Activated T-cell treated with anti-CD3 and anti-CD28 coated beads for 24 hours (primary cell): ENCODE measurements around the gene ADCY4.
"Not testable (repeated sequence)": the region's sequence is repeated elsewhere in the genome, so short reads cannot be mapped to it uniquely, and the experiment has no call there.

Source experiments
- DNase-seq: peaks from one replicate; pipeline ENCODE4 v3.0.0-alpha.2; 2020; ENCODE audit warnings: low read depth

ADCY4 gene

GRCh38 chr14:24338843-24339242, 4.0 kb upstream of the ADCY4 start:
- DNase-seq = no peak

DNA sequence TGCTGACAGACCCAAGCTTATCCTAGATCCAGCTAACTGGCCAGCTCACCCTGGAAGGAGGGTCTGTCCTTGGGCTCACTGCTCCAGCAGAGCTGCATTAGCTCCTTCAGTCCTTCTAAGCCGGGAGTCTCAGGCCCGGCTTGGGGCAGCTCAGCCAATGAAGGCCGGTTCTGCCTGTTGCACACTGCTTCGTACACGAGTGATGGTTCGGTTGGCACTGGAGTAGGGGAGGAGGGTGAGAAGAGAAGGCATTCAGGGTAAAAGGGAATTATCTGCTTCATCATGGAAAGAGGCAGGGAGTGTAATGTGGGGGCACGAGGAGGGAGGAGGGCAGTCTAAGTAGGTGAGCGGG, 2.9 kb upstream of the ADCY4 start:
- DNase-seq = no peak

GRCh38 chr14:24337144-24337823, 2.4 kb upstream of the ADCY4 start:
- DNase-seq = no peak

DNA sequence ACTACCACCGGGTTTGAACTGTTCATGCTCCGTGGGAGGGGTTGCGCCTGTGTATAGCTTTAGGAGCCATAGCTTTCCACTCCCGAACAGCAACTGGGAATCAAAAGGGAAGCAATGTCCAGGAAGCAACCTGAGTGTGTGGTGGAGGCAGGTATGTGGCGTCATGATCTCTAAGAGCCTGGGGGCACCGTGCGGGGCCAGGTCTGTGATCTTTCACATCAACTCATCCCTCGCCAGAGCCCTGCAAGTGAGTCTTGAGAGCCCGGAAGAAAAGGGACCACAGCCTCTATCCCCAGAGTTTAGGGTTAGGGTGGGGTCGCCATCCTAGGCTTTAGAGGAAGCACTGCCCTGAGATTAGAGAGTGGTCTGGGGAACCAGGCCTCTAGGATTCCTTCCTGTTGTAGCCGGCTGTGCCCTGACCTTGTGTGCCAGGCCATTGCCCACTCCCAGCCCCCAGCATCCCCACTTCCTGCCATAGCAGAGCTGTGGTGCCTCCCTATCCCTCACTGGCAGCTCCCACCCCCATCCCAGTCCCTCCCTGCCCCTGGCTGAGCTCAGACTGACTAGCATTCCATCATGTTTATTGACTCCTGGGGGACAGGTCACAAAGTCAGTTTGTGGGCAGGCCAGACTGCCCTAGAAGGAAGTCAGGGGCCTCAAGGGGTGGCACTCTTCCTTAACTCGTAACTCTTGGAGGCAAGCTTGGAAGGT, 745 bp upstream of the ADCY4 start:
- DNase-seq = no peak

DNA sequence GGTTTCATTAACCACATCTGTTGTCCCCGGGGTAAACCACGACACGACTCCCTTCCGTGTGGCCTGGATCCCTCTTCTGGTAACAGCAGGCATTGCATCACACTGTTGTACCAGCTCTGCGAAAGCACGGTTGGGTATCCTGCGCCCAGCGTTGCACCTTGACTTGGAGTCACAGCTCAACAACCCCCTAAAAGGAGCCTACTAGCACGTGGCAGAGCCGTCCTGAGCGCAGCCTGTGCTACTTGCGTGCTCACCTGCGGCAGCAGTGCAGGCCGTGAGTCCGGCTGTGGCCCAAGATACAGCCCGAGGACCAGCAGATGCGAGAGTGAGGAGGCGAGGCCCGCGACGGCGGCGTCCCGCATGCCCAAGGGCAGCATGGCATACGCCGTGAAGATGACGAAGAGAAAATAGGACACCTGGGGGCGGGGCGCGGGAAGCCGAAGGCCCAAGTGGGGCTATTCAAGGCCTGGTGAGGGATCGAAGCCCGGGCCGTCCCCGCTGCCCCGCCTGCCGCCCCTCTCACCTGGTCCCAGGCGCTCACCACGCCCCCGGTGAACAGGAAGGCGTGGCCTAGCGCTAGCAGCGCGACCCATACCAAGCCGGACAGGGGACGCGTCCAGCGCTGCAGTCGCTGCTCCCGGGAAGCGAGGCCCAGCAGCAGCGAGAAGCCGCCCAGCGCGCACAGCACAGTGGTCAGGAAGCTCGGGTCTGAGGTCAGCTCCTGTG, 2.4 kb downstream of the ADCY4 start:
- peak; percentile 81 for DNase-seq

GRCh38 chr14:24331731-24332267, 3.1 kb downstream of the ADCY4 start:
- DNase-seq = no peak

- no peak for DNase-seq
Measured at GRCh38 chr14:24330973-24331674, 3.7 kb downstream of the ADCY4 start.

GRCh38 chr14:24329736-24330135, 5.1 kb downstream of the ADCY4 start:
- DNase-seq = no peak

- DNase-seq = no peak
Measured at GRCh38 chr14:24329073-24329663, 5.7 kb downstream of the ADCY4 start.

- not testable (repeated sequence) for DNase-seq
Measured at GRCh38 chr14:24327914-24328313, 7.0 kb downstream of the ADCY4 start.

DNA sequence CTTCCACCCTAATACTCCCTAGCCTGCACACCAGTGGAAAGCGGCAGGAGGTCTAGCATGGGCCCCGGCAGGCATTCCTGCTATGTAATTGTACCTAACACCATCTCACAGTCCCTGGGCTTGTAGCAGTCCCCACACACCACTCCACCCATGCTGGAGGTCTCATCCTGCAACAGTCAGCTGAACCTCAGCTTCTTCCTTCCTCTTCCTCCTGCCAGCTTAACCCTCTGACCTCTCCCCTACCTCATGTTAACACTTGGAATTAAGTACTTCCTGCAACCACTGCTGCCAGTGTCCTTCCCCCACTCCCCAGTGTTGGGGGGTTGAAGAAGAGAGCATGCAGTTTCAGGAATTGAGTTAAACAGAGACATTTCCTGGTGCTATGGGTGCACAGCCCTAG, 7.6 kb downstream of the ADCY4 start:
- no peak for DNase-seq

DNA sequence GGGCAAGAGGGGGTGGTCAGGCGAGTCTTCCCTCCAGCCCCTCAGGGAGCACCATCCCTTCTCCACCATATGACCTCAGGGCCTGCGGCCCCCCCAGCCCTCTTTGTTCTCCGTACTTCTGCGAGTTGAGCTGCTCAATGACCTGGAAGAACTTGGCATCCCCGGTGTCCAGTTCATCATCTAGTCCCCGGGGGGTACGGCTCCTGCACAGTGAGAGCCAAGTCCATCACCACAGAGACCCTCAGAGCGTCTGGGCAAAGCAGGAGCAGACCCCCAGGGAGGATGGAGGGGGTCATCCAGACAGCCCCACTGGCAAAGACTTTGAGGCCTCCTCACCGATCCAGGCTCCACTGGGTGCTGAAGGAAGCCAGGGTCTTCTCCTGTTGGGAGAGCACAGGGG, 8.9 kb downstream of the ADCY4 start:
- DNase-seq = no peak

GRCh38 chr14:24325041-24325530, 9.8 kb downstream of the ADCY4 start:
- DNase-seq = no peak

DNA sequence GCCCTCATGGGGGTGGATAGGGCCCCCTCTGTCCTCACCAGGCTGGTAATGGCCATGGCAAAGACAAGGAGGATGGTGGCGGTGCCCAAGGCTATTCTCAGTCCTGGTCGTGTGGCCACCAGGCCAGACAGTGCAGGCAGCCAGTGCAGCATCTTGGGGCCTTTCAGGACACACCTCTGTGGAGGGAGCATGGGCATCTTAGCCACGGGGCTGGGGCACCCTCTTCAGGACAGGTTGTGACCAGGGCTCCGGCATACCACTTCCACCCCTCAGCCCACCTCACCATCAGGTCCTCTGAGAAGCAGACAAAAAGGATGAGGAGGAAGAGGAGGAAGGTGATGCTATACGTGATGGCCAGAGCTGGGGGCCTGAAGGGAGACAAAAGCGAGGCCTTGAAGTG, 10.8 kb downstream of the ADCY4 start:
- DNase-seq = no peak

DNA sequence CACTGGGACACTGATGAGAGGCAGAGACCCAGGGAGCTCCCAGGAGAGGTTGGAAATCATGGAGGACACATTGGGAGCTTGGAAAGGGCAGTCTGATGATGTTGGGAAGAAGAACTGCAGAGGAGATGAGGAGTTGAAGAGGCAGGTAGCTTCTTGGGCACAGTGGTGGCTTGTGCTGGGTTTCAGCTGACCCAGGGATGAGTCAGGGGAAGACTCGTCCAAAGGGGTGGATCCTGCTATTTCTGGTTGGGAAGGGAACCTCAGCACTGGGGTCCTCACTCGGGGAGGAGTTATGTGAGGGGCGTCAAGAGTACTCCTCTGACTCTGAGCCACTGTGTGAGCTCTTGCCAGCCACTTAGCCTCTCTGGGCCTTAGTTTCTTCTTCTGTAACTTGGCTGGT, 11.5 kb downstream of the ADCY4 start:
- no peak for DNase-seq

- DNase-seq = no peak
Measured at GRCh38 chr14:24322672-24323071, 12.2 kb downstream of the ADCY4 start.

DNA sequence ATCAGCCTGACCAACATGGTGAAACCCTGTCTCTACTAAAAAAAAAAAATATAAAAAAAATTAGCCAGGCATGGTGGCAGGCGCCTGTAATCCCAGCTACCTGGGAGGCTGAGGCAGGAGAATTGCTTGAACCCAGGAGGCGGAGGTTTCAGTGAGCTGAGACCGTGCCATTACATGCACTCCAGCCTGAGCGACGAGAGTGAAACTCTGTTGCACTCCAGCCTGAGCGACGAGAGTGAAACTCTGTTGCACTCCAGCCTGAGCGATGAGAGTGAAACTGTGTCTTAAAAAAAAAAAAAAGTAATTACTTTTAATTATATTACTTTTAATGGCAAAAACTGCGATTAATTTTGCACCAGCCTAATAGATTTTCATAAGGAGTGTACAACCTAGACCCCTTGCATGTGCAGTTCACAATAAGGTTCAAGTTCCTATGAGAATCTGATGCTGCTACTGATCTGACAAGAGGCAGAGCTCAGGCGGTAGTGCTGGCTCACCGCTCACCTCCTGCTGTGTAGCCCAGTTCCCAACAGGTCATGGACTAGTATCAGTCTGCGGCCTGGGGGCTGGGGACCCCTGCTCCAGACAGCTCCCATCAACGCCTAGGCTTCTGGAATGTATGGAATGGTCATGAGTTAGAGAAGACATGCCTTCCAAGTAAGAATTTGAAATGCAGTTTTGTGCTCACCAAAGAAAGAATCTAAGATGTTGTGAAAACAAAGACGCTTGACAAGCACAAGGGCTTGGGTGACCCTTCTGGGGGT, 13.5 kb downstream of the ADCY4 start:
- DNase-seq = no peak

DNA sequence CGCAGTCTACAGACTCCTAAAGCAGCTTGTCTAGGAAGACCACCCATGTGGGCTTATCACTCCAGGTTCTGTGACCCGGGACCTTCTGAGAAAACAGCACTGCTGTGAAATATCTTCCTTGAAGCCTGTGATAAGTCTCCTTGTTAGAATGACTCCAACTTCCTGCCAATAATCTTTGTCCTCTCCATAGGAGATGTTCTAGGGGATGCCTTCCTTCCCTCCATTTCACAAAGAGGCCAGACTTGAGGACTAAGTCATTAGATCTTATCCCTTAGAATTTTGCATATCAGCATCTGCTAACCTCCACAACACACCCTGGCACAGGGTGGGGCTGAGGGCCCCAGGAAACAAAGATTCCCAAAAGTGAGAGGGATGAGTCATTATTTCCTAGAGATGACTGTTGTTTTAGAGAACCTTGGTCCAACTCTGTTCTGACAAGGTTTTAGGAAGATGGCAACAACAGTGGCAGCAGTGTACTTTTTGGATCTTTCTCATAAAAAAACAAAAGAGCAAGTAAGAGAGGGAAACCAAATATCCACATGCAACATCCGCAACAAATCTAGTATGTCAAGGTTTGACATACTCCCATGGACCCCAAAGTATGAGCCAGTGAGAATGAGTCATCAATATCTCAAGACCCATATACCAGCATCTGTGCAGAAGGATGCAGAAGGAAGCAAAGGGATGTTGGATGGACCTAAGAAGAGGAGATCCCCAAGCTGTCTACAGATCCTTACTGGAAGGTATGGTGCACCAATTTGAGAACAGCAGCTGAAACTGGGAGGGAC, 17.5 kb downstream of the ADCY4 start:
- DNase-seq = no peak

GRCh38 chr14:24316597-24316950, 18.3 kb downstream of the ADCY4 start:
- DNase-seq = no peak
